Effector CD8-positive, alpha-beta T cell (primary cell): ENCODE data around the gene TRMT11.
"Not testable (repeated sequence)": the region's sequence is repeated elsewhere in the genome, so short reads cannot be mapped to it uniquely, and the experiment has no call there.

Experiments used
- DNase-seq: peaks from one replicate; lab custom pipeline; 2025; lab: John Stamatoyannopoulos, UW

Gene TRMT11

GRCh38 chr6:125956506-125957390 lies 29.6 kb upstream of the TRMT11 start, which contains the start of gene HINT3:
HINT3 (plus strand) TSS chr6:125956770; CDS start chr6:125956978, 208 bp downstream.
- DNase-seq: peak; percentile 96

GRCh38 chr6:125957391-125957693 lies 29.0 kb upstream of the TRMT11 start:
- no peak for DNase-seq

GRCh38 chr6:125957845-125958244 lies 28.5 kb upstream of the TRMT11 start:
- DNase-seq: no peak

GRCh38 chr6:125959041-125959440 lies 27.3 kb upstream of the TRMT11 start:
- DNase-seq: no peak

- DNase-seq: no peak
Measured at GRCh38 chr6:125961117-125961516, 25.2 kb upstream of the TRMT11 start.

- DNase-seq: no peak
Measured at GRCh38 chr6:125962900-125963497, 23.3 kb upstream of the TRMT11 start.

- no peak for DNase-seq
Measured at GRCh38 chr6:125963817-125964216, 22.5 kb upstream of the TRMT11 start.

GRCh38 chr6:125966569-125966968 lies 19.8 kb upstream of the TRMT11 start:
- no peak for DNase-seq

- DNase-seq: no peak
Measured at GRCh38 chr6:125968493-125968892, 17.8 kb upstream of the TRMT11 start.

- no peak for DNase-seq
Measured at GRCh38 chr6:125970760-125971159, 15.6 kb upstream of the TRMT11 start.

- not testable (repeated sequence) for DNase-seq
Measured at GRCh38 chr6:125972478-125972877, 13.9 kb upstream of the TRMT11 start.

GRCh38 chr6:125974214-125974866 lies 12.0 kb upstream of the TRMT11 start:
- no peak for DNase-seq

GRCh38 chr6:125979101-125979500 lies 7.2 kb upstream of the TRMT11 start:
- no peak for DNase-seq

GRCh38 chr6:125981571-125982185 lies 4.7 kb upstream of the TRMT11 start:
- DNase-seq: no peak

GRCh38 chr6:125983246-125983945 lies 2.9 kb upstream of the TRMT11 start:
- no peak for DNase-seq

- DNase-seq: no peak
Measured at GRCh38 chr6:125984311-125984710, 2.0 kb upstream of the TRMT11 start.

- no peak for DNase-seq
Measured at GRCh38 chr6:125985522-125985921, 818 bp upstream of the TRMT11 start.

GRCh38 chr6:125985979-125986300 lies 400 bp upstream of the TRMT11 start:
- DNase-seq: no peak

GRCh38 chr6:125987026-125987617 lies 782 bp downstream of the TRMT11 start:
- DNase-seq: no peak

GRCh38 chr6:125988280-125988679 lies 1.9 kb downstream of the TRMT11 start:
- DNase-seq: no peak

- DNase-seq: no peak
Measured at GRCh38 chr6:125989631-125990030, 3.3 kb downstream of the TRMT11 start.

- no peak for DNase-seq
Measured at GRCh38 chr6:125991653-125992052, 5.3 kb downstream of the TRMT11 start.
